Panc1 (cell line): ENCODE results near the gene CORO1C. TPM values are rescaled to one million over a fixed set of nuclear protein-coding genes. Genes with fewer than 3 reads are reported as not detected.

Experiments
- ATAC-seq: fragments of 200-7000 bp; cut with Tn5 transposase; 2 replicates; pipeline ENCODE4 v1.9.1; 2020; ENCODE audit warnings: mild to moderate bottlenecking, moderate library complexity
- BruUV-seq: library from RNA; stranded (reverse); fragments of 400-500 nt; replicated peaks from 2 replicates; lab custom pipeline; 2021; lab: Mats Ljungman, UMichigan
- CTCF ChIA-PET: fragments of 300-600 bp; sonication (Branson Sonifier 250); formaldehyde crosslinking; loops from one replicate; lab custom pipeline; 2022; ENCODE audit warnings: antibody characterized with exemption; lab: Charles Lee
- POLR2A ChIA-PET: fragments of 300-600 bp; sonication (Branson Sonifier 250); formaldehyde crosslinking; loops from one replicate; lab custom pipeline; 2022; ENCODE audit warnings: antibody characterized with exemption; lab: Charles Lee
- DNase-seq: peaks from one replicate; pipeline ENCODE4 v3.0.0-alpha.2; 2010; ENCODE audit warnings: low read depth, low spot score
- H3K27ac ChIP-seq: 2 replicates; pipeline ENCODE4 v1.5.1; 2011; ENCODE audit warnings: mild to moderate bottlenecking, low read length, inconsistent platforms
- H3K27me3 ChIP-seq: fragments of 200-500 bp; sonication (Bioruptor generic); 2 replicates; pipeline ENCODE4 v1.6.0; 2014; ENCODE audit warnings: low read length, inconsistent platforms; ENCODE audit not compliant: control insufficient read depth, insufficient read depth
- H3K36me3 ChIP-seq: fragments of 200-500 bp; sonication (Bioruptor generic); 2 replicates; pipeline ENCODE4 v1.5.1; 2014; ENCODE audit warnings: inconsistent platforms, mild to moderate bottlenecking, low read length, moderate library complexity; ENCODE audit not compliant: control insufficient read depth, insufficient read depth
- H3K4me1 ChIP-seq: 2 replicates; pipeline ENCODE4 v1.5.1; 2011; ENCODE audit warnings: inconsistent platforms, mild to moderate bottlenecking, low read length, moderate library complexity; ENCODE audit not compliant: control insufficient read depth, insufficient read depth
- H3K4me3 ChIP-seq, 2 experiments: 2 replicates each; pipeline ENCODE4 v1.5.1; 2011 to 2012; ENCODE audit warnings: low read depth in 2 of 2, low read length in 2 of 2, mild to moderate bottlenecking in 2 of 2, inconsistent platforms in 1 of 2, moderate library complexity in 1 of 2
- H3K9me3 ChIP-seq: fragments of 200-500 bp; sonication (Bioruptor generic); 2 replicates; pipeline ENCODE4 v1.5.1; 2014; ENCODE audit warnings: low read depth, mild to moderate bottlenecking, inconsistent platforms, low read length, moderate library complexity; ENCODE audit not compliant: control insufficient read depth, insufficient read depth
- POLR2AphosphoS5 ChIP-seq: IDR thresholded peaks from 2 replicates; pipeline ENCODE4 v1.6.1; 2012; ENCODE audit warnings: mild to moderate bottlenecking, low read depth, low read length, moderate library complexity
- SIN3A ChIP-seq: IDR thresholded peaks from 2 replicates; pipeline ENCODE4 v1.6.1; 2012; ENCODE audit warnings: low read depth, mild to moderate bottlenecking, low read length, moderate library complexity, borderline replicate concordance; ENCODE audit not compliant: insufficient read depth
- TCF7L2 ChIP-seq: IDR thresholded peaks from 2 replicates; pipeline ENCODE4 v1.6.1; 2011; ENCODE audit warnings: mild to moderate bottlenecking, low read depth, low read length, inconsistent platforms
- in situ Hi-C: cut with HindIII; loops from 2 replicates; pipeline ENCODE4 v1.10.0; 2016; ENCODE audit warnings: low sequenced_read_pairs, low pct_unique_long_range_greater_than_20kb
- intact Hi-C: fragments of 100-400 bp; cut with micrococcal nuclease; formaldehyde crosslinking; loops from one replicate; pipeline ENCODE4 v1.10.0; 2022; ENCODE audit not compliant: unreplicated experiment
- microRNA-seq: library from miRNA; unstranded; fragments of <30 nt; microRNA quantifications from one replicate; pipeline ENCODE4 v1.1.0, GENCODE V29; 2020; ENCODE audit not compliant: unreplicated experiment
- total RNA-seq: library from RNA; stranded (reverse); gene quantifications from one replicate; pipeline ENCODE4 v1.2.1, GENCODE V29; 2021; ENCODE audit not compliant: unreplicated experiment
- TF ChIP-seq, protein P1 (sequence below), 2 experiments: IDR thresholded peaks; 2 replicates each; pipeline ENCODE4 v1.6.1; 2011 to 2012; ENCODE audit warnings: low read depth in 2 of 2, control low read depth in 1 of 2, low read length in 1 of 2, mild to moderate bottlenecking in 1 of 2, moderate library complexity in 1 of 2; ENCODE audit not compliant: insufficient read depth in 1 of 2
- TF ChIP-seq, protein P2 (sequence below): fragments of 450-650 bp; IDR thresholded peaks from 2 replicates; pipeline ENCODE4 v1.5.1; 2017; ENCODE audit warnings: mild to moderate bottlenecking

Gene CORO1C
- total RNA-seq, 1 experiment from 2014 or later: 165 TPM

DNA sequence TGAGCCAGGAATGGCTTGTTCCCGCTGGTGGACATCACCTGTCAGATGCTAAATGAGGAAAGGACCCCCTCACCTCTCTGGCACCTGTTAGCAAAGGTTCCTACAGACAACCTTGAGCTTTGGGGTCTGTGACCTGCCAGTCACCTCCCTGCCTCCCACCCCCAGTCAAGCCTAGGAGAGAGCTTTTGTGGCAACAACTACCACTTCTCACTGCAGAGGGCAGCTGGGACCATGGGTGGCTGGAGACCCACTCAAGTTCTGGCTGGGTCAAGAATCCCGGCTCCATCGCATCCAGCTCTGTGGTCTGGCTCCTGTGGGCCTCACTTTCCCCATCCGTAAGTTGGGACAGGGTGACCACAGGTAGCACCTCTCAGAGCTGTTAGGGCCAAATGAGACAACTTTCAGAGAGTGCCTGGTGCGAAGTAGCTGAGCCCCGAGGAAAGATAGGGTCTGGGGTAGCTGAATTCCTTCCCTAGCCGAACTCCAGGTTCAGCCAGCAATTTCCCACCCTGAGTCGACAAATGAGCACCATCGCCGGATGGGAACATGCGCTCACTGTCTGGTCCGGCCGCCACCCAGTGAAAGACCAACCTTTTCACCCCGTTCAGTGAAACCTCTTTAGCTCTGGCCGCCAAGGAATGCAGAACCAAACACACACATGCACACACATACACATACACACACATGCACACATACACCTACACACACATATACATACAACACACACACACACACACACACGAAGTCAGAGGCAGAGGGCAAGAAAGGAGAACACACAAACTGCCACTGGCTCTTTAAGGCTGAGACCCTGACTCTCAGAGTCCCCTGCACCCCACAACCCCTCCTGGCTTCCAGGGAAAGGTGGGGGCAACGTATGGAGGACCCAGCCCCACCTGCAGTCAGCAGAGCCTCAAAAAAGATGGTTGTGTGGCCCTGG lies 135.3 kb downstream of the CORO1C start:
- Histone ChIP-seq H3K9me3 (no peaks in the 10 kb centered on the region), H3K36me3 (no peaks in the 10 kb centered on the region), H3K4me1 (no peaks in the 10 kb centered on the region), H3K4me3 (no peak overlapping the region), H3K27me3 (no peaks in the 10 kb centered on the region), H3K27ac (no peak overlapping the region)
- no TSS peak for BruUV-seq
- in situ Hi-C loops: no loop called here
- ATAC-seq: no peak
- CTCF ChIA-PET: no interaction called here
- no peak for DNase-seq
- POLR2A ChIA-PET: no interaction called here
- TF ChIP-seq, protein P1, sequence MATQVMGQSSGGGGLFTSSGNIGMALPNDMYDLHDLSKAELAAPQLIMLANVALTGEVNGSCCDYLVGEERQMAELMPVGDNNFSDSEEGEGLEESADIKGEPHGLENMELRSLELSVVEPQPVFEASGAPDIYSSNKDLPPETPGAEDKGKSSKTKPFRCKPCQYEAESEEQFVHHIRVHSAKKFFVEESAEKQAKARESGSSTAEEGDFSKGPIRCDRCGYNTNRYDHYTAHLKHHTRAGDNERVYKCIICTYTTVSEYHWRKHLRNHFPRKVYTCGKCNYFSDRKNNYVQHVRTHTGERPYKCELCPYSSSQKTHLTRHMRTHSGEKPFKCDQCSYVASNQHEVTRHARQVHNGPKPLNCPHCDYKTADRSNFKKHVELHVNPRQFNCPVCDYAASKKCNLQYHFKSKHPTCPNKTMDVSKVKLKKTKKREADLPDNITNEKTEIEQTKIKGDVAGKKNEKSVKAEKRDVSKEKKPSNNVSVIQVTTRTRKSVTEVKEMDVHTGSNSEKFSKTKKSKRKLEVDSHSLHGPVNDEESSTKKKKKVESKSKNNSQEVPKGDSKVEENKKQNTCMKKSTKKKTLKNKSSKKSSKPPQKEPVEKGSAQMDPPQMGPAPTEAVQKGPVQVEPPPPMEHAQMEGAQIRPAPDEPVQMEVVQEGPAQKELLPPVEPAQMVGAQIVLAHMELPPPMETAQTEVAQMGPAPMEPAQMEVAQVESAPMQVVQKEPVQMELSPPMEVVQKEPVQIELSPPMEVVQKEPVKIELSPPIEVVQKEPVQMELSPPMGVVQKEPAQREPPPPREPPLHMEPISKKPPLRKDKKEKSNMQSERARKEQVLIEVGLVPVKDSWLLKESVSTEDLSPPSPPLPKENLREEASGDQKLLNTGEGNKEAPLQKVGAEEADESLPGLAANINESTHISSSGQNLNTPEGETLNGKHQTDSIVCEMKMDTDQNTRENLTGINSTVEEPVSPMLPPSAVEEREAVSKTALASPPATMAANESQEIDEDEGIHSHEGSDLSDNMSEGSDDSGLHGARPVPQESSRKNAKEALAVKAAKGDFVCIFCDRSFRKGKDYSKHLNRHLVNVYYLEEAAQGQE (IDR thresholded peaks at IDR 0.05; ENCODE audit: insufficient read depth in 1 of 2, low read depth in 2 of 2, low read length in 1 of 2): no peak
- no peak for TF ChIP-seq SIN3A
- TF ChIP-seq TCF7L2: no peak
- TF ChIP-seq, protein P2, sequence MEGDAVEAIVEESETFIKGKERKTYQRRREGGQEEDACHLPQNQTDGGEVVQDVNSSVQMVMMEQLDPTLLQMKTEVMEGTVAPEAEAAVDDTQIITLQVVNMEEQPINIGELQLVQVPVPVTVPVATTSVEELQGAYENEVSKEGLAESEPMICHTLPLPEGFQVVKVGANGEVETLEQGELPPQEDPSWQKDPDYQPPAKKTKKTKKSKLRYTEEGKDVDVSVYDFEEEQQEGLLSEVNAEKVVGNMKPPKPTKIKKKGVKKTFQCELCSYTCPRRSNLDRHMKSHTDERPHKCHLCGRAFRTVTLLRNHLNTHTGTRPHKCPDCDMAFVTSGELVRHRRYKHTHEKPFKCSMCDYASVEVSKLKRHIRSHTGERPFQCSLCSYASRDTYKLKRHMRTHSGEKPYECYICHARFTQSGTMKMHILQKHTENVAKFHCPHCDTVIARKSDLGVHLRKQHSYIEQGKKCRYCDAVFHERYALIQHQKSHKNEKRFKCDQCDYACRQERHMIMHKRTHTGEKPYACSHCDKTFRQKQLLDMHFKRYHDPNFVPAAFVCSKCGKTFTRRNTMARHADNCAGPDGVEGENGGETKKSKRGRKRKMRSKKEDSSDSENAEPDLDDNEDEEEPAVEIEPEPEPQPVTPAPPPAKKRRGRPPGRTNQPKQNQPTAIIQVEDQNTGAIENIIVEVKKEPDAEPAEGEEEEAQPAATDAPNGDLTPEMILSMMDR: no peak
- no peak for TF ChIP-seq POLR2AphosphoS5
- intact Hi-C loops: no loop called here

Small RNAs within 50 kb of the gene (microRNA-seq; reads per million reads assigned to microRNA genes)
- gene MIR4496: not detected

Other genes starting within 250 kb of the CORO1C start
- 10.1 TPM for gene FICD, start 216.2 kb downstream of the CORO1C start, total RNA-seq
- 55.9 TPM for gene SART3, start 170.3 kb downstream of the CORO1C start, total RNA-seq
- 66.1 TPM for gene ISCU, start 168.9 kb downstream of the CORO1C start, total RNA-seq
- gene TMEM119, start 133.4 kb downstream of the CORO1C start, total RNA-seq: not detected
- gene SELPLG, start 97.6 kb downstream of the CORO1C start, total RNA-seq: 0.41 TPM
- 58.6 TPM for gene SSH1, start 126.1 kb upstream of the CORO1C start, total RNA-seq
- gene DAO, start 148.6 kb upstream of the CORO1C start, total RNA-seq: not detected